Neuronal stem cell (in vitro differentiated cells): ENCODE measurements around the gene VPS51.

Source experiments
- DNase-seq: peaks from one replicate; pipeline ENCODE4 v3.0.0-alpha.2; 2013; ENCODE audit warnings: low spot score
- H2AFZ ChIP-seq: one replicate; pipeline ENCODE4 v1.6.1; 2013; ENCODE audit warnings: mild to moderate bottlenecking, low read length, inconsistent platforms
- H2AK5ac ChIP-seq: 2 replicates; pipeline ENCODE4 v1.6.1; 2013; ENCODE audit warnings: low read depth, mild to moderate bottlenecking, inconsistent platforms, low read length, moderate library complexity, mixed read lengths
- H2BK120ac ChIP-seq: 2 replicates; pipeline ENCODE4 v1.6.1; 2013; ENCODE audit warnings: low read depth, mild to moderate bottlenecking, inconsistent platforms, low read length, moderate library complexity, mixed read lengths
- H2BK12ac ChIP-seq: one replicate; pipeline ENCODE4 v1.6.1; 2013; ENCODE audit warnings: low read length, inconsistent platforms
- H2BK15ac ChIP-seq: 2 replicates; pipeline ENCODE4 v1.6.1; 2013; ENCODE audit warnings: mild to moderate bottlenecking, low read length, inconsistent platforms, mixed read lengths
- H2BK5ac ChIP-seq: one replicate; pipeline ENCODE4 v1.6.1; 2013; ENCODE audit warnings: inconsistent platforms, mild to moderate bottlenecking, low read length, moderate library complexity
- H3K14ac ChIP-seq: one replicate; pipeline ENCODE4 v1.6.1; 2013; ENCODE audit warnings: low read length, inconsistent platforms
- H3K18ac ChIP-seq: 2 replicates; pipeline ENCODE4 v1.6.1; 2013; ENCODE audit warnings: low read length, inconsistent platforms
- H3K23ac ChIP-seq: 2 replicates; pipeline ENCODE4 v1.6.1; 2013; ENCODE audit warnings: low read depth, mild to moderate bottlenecking, mixed read lengths, low read length, inconsistent platforms; ENCODE audit not compliant: poor library complexity
- H3K27ac ChIP-seq: replicated peaks from 3 replicates; pipeline ENCODE4 v1.5.1; 2013; ENCODE audit warnings: low read length, inconsistent platforms
- H3K27me3 ChIP-seq, 3 experiments: 2 replicates each; pipeline ENCODE4 v1.6.1; 2013; ENCODE audit warnings: low read length in 3 of 3, mild to moderate bottlenecking in 2 of 3, inconsistent platforms in 1 of 3, low read depth in 1 of 3, mixed read lengths in 1 of 3, moderate library complexity in 1 of 3; ENCODE audit not compliant: control insufficient read depth in 3 of 3, insufficient read depth in 3 of 3
- H3K36me3 ChIP-seq, 2 donors: replicated peaks in 1 of 2; 2 replicates each; pipeline ENCODE4 v1.6.1; 2013; ENCODE audit warnings: low read length in 2 of 2; ENCODE audit not compliant: control insufficient read depth in 2 of 2, insufficient read depth in 2 of 2
- H3K4ac ChIP-seq: 2 replicates; pipeline ENCODE4 v1.6.1; 2013; ENCODE audit warnings: inconsistent platforms, mild to moderate bottlenecking, low read length, moderate library complexity
- H3K4me1 ChIP-seq, 2 donors: 1 replicate in 1 of 2; 2 replicates in 1 of 2; pipeline ENCODE4 v1.6.1; 2013; ENCODE audit warnings: low read length in 2 of 2, low read depth in 1 of 2; ENCODE audit not compliant: control insufficient read depth in 2 of 2, insufficient read depth in 1 of 2
- H3K4me2 ChIP-seq: one replicate; pipeline ENCODE4 v1.6.1; 2013; ENCODE audit warnings: mild to moderate bottlenecking, low read length, inconsistent platforms; ENCODE audit not compliant: insufficient read depth, poor library complexity, severe bottlenecking
- H3K4me3 ChIP-seq, 2 donors: 2 replicates each; pipeline ENCODE4 v1.5.1; 2013; ENCODE audit warnings: low read length in 2 of 2, mild to moderate bottlenecking in 2 of 2, inconsistent platforms in 1 of 2, moderate library complexity in 1 of 2
- H3K79me1 ChIP-seq: one replicate; pipeline ENCODE4 v1.6.1; 2013; ENCODE audit warnings: low read depth, mild to moderate bottlenecking, inconsistent platforms, low read length, moderate library complexity
- H3K9ac ChIP-seq: one replicate; pipeline ENCODE4 v1.6.1; 2013; ENCODE audit warnings: mild to moderate bottlenecking, low read depth, low read length, inconsistent platforms; ENCODE audit not compliant: poor library complexity
- H3K9me3 ChIP-seq, 2 donors: replicated peaks in 1 of 2; 2 replicates each; pipeline versions ENCODE3 to v1.6.1; 2013; ENCODE audit warnings: low read length in 2 of 2, mild to moderate bottlenecking in 2 of 2, inconsistent platforms in 1 of 2, low read depth in 1 of 2, mixed read lengths in 1 of 2, moderate library complexity in 1 of 2; ENCODE audit not compliant: control insufficient read depth in 2 of 2, insufficient read depth in 1 of 2
- H4K8ac ChIP-seq: one replicate; pipeline ENCODE4 v1.6.1; 2013; ENCODE audit warnings: low read depth, mild to moderate bottlenecking, inconsistent platforms, low read length, moderate library complexity
- H4K91ac ChIP-seq: one replicate; pipeline ENCODE4 v1.6.1; 2013; ENCODE audit warnings: low read length, low read depth, mild to moderate bottlenecking, inconsistent platforms; ENCODE audit not compliant: poor library complexity
- WGBS, 2 donors: extraction: QIAGEN DNeasy Blood & Tissue Kit; methylation state at CpG; one replicate each; pipeline ENCODE4 v1.1.7; 2013; ENCODE audit warnings: missing lambda C conversion rate in 2 of 2, mixed read lengths in 1 of 2; ENCODE audit not compliant: insufficient read length in 2 of 2, insufficient replicate concordance in 1 of 2; ENCODE audit errors: extremely low coverage in 2 of 2; 5-methylcytosine and 5-hydroxymethylcytosine counted together

The VPS51 gene

DNA sequence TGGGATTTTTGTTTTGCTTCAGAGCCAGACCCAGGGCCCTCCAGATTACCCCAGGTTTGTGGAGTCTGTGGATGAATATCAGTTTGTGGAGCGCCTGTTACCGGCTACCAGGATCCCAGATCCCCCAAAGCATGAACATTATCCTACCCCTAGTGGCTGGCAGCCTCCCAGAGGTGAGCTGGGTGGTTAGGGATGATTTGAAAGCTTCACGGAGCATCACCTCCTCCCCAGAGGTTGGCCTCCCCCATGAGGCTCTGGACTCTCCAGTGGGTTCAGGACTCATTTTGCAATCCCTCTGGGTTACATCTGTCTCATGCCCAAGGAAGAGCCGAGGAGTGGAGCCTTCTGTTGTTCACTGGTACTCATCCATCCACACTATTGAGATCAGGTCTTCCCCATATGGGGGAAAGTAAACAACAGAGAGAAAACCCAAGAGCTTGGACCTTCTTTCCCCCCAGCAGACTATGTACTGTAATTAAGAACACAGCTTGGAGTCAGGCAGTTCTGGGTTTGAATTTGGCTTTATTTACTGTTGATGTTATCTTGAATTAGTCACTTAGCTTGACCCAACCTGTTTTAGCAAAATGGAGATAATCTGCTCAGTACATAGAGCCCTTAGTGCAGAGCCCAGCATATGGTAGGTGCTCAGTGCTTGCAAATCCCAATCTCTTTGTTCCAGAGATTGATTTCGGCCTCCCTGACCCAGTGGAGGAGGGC, 28.6 kb downstream of the VPS51 start:
- Histone ChIP-seq H3K36me3 (peaks cover 50 to 76% of the 10 kb centered on the region in 2 donors), H2BK5ac (no peak overlapping the region), H3K79me1 (peaks cover 6% of the 10 kb centered on the region), H3K27me3 (no peaks in the 10 kb centered on the region), H4K8ac (no peak overlapping the region), H3K4me2 (no peak overlapping the region), H2BK12ac (no peak overlapping the region), H3K14ac (no peak overlapping the region), H3K9ac (no peak overlapping the region), H3K23ac (no peak overlapping the region), H3K18ac (no peak overlapping the region), H3K4me1 (peaks cover 3 to 11% of the 10 kb centered on the region in 2 donors), H2BK15ac (no peak overlapping the region), H4K91ac (no peak overlapping the region), H3K4me3 (no peak overlapping the region), H3K27ac (no peak overlapping the region), H2AFZ (no peak overlapping the region), H2BK120ac (no peak overlapping the region), H3K9me3 (no peaks in the 10 kb centered on the region), H2AK5ac (no peak overlapping the region), H3K4ac (no peak overlapping the region)
- DNase-seq = no peak
- WGBS, 2 donors = no CpG with 5 or more reads among the region's 5 CpGs

DNA sequence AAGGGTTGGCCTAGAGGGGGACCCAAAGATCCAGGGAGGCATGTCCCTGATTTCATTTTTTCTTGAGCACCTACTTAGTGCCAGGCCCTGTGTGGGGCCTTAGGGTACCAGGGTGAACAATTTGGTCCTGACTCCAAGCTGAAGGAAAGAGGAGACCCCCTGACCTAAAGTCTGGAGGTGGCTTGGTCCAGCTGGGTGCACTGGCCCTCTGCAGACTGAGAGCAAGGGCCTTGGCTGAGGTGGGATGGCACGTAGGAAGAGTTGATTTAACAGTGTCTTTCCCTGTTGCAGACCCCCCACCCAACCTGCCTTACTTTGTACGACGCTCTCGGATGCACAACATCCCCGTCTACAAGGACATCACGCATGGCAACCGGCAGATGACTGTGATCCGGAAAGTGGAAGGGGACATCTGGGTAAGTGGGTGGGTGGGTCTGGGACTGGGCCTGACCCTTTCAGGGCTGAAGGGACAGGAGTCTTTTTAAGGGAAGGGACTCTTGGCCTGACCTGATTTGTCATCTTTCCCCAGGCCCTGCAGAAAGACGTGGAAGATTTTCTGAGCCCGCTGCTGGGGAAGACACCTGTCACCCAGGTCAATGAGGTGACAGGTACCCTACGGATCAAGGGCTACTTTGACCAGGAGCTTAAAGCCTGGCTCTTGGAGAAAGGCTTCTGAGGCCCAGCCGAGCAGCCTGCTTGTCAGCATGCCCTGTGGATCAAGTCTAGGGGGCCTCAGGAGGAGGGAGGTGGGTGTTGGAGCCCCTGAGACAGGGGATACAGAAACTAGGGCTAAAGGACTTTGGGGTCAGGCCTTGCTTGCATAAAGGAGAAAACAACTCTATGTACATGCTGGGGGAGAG, 29.4 kb downstream of the VPS51 start:
- peaks cover 52 to 76% of the 10 kb centered on the region in 2 donors for H3K36me3 ChIP-seq
- no CpG with 5 or more reads among the region's 12 CpGs for WGBS, 2 donors

DNA sequence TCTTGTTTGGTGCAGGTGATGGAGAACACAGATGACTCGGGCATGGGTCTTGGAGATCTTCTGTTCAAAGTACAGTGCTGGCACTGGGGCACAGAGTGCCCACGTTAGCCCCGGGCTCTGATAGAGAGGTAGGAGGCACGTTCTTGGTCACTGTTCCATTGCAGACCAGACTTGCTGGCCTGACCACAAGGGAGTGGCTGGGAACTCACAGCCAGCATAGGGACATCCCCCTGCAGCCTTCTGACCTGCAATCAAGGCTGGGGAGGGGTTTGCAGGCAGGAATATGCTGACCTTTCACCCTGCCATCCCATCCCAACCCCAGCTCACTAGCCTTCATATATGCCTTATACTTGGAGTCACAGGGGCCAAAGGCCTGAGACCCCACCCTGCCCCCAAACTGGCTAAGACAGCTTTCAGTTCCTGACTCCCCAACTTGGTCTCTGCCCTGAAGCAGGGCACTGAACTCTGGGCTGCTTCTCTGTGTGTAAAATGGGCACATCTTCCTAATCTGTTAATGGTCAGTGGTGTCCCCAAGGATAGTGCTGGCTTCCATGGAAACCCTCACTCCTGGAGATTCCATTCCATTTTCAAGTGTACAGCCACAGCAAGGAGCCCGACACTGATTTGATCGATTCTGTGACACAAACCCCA, 30.7 kb downstream of the VPS51 start:
- no peak overlapping the region for H2BK5ac ChIP-seq
- H4K8ac ChIP-seq = no peak overlapping the region
- no peak overlapping the region for H2BK12ac ChIP-seq
- H3K4ac ChIP-seq = no peak overlapping the region
- no peak overlapping the region for H3K18ac ChIP-seq
- H2AFZ ChIP-seq = no peak overlapping the region
- H3K9me3 ChIP-seq = no peaks in the 10 kb centered on the region
- H3K4me1 ChIP-seq = peaks cover 0 to 5% of the 10 kb centered on the region in 2 donors
- H2BK120ac ChIP-seq = no peak overlapping the region
- H3K27me3 ChIP-seq = no peaks in the 10 kb centered on the region
- H3K14ac ChIP-seq = no peak overlapping the region
- H2BK15ac ChIP-seq = no peak overlapping the region
- H3K79me1 ChIP-seq = peaks cover 3% of the 10 kb centered on the region
- H2AK5ac ChIP-seq = no peak overlapping the region
- peak overlapping the region in 1 of 2 donors; percentile 12 for H3K4me3 ChIP-seq
- H3K9ac ChIP-seq = no peak overlapping the region
- DNase-seq = no peak
- H3K27ac ChIP-seq = no peak overlapping the region
- no peak overlapping the region for H4K91ac ChIP-seq
- H3K36me3 ChIP-seq = peaks cover 59 to 80% of the 10 kb centered on the region in 2 donors
- H3K23ac ChIP-seq = no peak overlapping the region
- WGBS, 2 donors = no CpG with 5 or more reads among the region's 6 CpGs
- no peak overlapping the region for H3K4me2 ChIP-seq

More for the DNA sequence above, 29.4 kb downstream of the VPS51 start:
- no peak overlapping the region for H2BK5ac ChIP-seq
- no peak overlapping the region for H3K4me2 ChIP-seq
- peak overlapping the region; percentile 51 for H3K9ac ChIP-seq
- no peak overlapping the region for H2AFZ ChIP-seq
- no peaks in the 10 kb centered on the region for H3K27me3 ChIP-seq
- H3K23ac ChIP-seq = no peak overlapping the region
- peaks cover 6% of the 10 kb centered on the region for H3K79me1 ChIP-seq
- H3K4me1 ChIP-seq = peaks cover 3 to 11% of the 10 kb centered on the region in 2 donors
- H4K91ac ChIP-seq = no peak overlapping the region
- no peaks in the 10 kb centered on the region for H3K9me3 ChIP-seq
- H3K14ac ChIP-seq = no peak overlapping the region
- no peak overlapping the region for H2BK12ac ChIP-seq
- no peak overlapping the region for H2BK15ac ChIP-seq
- DNase-seq = no peak
- H3K4ac ChIP-seq = no peak overlapping the region
- no peak overlapping the region for H2BK120ac ChIP-seq
- no peak overlapping the region for H3K4me3 ChIP-seq
- H2AK5ac ChIP-seq = no peak overlapping the region
- no peak overlapping the region for H3K27ac ChIP-seq
- H3K18ac ChIP-seq = no peak overlapping the region
- H4K8ac ChIP-seq = no peak overlapping the region
